GM21723 (cell line): ENCODE measurements around the gene HMG20A.
A peak's percentile ranks its signal among the peaks of the same experiment; 100 is the strongest.
"Not testable (repeated sequence)": the region's sequence is repeated elsewhere in the genome, so short reads cannot be mapped to it uniquely, and the experiment has no call there.

Experiments used
- ATAC-seq: cut with Tn5 transposase; IDR thresholded peaks from one replicate; pipeline ENCODE4 v1.9.1; 2021; ENCODE audit warnings: mild to moderate bottlenecking, moderate library complexity; ENCODE audit not compliant: unreplicated experiment

Gene HMG20A

DNA sequence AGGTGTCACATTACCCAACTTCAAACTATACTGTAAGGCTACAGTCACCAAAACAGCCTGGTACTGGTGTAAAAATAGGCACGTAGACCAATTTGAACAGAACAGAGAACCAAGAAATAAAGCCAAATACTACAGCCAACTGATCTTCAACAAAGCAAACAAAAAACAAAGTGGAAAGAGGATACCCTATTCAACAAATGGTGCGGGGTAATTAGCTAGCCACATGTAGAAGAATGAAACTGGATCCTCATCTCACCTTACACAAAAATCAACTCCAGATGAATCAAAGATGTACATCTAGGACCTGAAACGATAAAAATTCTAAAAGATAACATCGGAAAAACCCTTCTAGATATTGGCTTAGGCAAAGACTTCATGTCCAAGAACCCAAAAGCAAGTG, 13.8 kb upstream of the HMG20A start:
- ATAC-seq = no peak

DNA sequence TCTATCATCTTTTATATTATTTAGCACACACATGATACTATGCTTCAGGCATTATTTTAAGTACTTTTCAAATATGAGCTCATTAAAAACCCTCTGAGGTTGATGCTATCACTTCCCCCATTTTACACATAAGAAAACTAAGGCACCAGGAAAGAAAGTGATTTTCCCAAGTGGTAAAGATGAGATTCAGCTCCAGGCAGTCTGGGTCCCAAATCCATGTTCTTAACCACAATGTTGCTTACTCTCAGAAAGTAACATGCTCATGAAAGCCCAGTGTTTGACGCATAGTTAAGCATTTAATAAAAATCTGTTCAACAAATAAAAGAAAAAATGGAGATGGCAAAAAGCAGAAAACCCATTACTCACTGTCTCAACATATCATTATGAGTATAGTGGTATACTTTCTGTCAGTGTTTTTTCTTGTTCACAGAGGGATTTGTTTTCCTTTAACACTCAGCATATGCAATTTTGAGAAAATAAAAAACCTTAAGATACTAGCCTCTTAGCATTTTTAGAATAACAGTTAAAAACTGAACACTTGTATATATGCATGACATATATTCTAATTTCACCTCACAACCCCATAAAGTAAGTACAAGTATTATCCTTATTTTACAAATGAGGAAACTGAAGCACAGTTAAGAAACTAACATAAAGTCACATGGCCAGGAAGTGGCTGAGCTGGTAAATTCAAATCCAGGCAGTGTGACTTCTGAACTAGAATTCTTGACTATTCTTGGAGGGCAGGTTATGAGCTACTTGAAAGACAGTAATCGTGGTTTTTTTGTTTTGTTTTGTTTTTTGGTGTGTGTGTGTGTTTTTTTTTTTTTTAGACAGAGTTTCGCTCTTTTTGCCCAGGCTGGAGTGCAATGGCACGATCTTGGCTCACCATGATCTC, 11.2 kb upstream of the HMG20A start:
- ATAC-seq = peak; percentile 80

- not testable (repeated sequence) for ATAC-seq
Observed at GRCh38 chr15:77410157-77410500, 10.6 kb upstream of the HMG20A start.

DNA sequence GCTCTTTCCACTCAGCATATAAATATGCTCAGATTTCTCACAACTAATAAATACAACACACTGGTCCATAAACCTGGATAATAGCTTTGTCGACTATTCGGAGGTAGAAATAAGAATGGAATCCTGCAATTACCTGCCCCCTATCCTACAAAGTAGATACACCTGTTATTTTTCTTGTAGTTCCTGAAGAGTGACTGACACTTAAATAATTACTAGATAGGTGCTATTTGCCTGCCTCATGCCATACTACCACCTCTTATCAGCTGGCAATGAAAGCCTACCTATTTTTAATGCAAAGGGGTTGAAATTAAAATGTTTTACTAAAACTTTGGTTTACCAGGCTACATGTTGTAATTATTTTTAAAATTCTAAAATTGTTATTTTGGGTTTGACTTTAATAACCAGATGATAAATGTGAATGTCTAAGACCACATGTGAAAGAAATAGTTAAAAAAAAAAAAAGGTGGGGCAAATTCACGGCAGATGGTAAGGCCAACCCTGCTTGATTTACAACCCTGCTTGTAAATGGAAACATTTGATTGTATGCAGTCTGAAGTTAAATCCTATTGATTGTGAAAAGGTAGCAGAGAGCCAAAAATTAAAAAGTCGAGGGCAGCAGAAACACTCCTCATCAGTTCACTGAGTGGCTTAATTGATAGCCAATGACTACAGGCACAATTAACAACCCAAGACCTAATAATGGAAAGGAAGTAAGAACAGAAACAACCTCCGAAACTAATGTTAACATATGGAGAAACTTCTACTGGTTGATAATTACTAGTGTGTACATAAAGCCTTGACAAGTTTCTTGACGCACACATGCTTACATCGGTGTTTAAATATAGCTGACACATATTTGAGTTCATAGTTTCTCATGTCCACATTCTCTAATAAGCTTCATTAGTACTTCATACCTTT, 9.7 kb upstream of the HMG20A start:
- no peak for ATAC-seq

- no peak for ATAC-seq
Observed at GRCh38 chr15:77411619-77411976, 9.1 kb upstream of the HMG20A start.

DNA sequence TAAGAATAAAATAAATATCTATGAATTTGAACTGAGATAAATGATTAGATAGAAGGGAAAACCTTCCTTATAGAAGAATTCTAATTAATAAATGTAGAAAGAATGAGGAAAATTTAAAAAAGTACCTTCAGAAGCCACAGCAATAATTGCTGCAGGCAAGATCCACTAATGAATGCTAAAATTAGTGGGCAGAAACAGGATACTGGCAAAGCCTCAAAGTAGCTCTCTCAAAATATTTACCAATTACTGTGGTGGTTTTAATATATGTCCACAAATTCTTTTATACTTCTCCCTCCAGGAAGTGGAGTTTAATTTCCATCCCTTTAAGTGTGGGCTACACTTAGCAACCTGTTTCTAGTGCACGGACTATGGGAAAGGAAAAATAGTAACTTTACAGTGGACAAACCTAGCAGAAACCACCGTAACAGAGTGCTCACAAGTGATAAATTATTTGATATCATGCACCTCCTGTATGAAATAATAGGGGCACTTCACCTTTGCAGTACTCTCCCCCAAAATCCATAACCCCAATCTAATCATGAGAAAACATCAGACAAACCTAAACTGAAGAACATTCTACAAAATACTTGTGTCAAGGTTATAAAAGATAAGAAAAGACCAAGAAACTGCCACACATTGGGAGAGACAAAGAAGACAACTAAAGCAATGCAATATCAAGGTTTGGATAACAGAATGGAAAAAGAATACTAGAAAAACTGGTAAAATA, 7.6 kb upstream of the HMG20A start:
- no peak for ATAC-seq

DNA sequence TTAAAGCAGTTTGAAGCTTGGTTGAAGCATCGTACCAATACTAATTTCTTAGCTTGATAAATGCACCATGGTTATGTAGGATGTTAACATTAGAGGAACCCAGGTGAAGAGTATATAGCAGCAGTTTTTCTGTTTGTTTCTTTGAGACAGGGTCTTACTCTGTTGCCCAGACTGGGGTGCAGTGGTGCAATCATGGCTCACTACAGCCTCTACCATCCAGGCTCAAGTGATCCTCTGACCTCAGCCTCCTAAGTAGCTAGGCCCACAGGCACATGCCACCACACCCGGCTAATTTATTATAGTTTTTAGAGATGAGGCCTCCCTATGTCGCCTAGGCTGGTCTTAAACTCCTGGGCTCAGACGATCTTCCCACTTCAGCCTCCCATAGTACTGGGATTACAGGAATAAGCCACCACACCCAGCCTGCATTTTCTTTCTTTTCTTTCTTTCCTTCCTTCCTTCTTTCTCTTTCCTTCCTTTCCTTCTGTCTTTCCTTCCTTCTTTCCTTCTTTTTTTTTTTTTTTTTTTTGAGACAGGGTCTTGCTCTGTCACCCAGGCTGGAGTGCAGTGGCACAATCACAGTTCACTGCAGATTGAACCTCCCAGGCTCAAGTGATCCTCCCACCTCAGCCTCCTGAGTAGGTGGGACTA, 6.9 kb upstream of the HMG20A start:
- ATAC-seq = no peak

- ATAC-seq = no peak
Observed at GRCh38 chr15:77414789-77415442, 5.8 kb upstream of the HMG20A start.

GRCh38 chr15:77415450-77416147, 5.1 kb upstream of the HMG20A start:
- ATAC-seq = no peak

DNA sequence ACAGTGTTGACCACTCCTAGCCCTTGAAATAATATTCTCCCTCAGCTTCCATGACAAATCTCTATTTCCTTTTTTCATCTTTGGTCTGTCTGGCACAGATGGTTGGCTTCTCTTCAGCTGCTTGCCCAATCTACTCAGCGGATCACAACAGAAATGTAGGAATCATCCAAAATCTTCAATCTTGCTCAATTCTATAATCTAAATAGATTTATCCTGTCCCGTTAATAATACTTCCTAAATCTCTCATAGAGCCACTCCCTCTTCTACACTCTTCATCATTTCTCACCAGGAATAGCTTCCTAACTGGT, 4.6 kb upstream of the HMG20A start:
- no peak for ATAC-seq

DNA sequence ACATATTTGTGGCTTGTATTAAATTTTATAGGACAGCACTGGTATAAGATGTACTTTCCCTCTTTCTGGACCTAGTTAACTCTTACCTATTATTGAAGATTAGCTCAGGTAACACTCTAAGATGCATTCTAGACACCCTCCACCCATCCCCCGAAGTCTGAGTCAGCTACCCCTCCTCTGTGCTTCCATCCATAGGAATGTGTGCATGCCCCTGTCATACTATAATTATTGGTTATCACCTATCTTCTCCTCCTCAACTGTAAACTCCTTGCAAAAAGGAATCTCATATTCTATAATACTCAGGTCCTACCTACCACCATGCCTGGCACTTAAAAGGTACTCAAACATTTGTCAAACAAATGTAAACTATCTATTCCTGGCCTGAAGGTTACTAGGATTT, 3.7 kb upstream of the HMG20A start:
- no peak for ATAC-seq

GRCh38 chr15:77417602-77418001, 3.1 kb upstream of the HMG20A start:
- no peak for ATAC-seq

GRCh38 chr15:77418391-77418965, 2.2 kb upstream of the HMG20A start:
- ATAC-seq = no peak

- no peak for ATAC-seq
Observed at GRCh38 chr15:77418966-77419835, 1.5 kb upstream of the HMG20A start.

GRCh38 chr15:77419836-77420609, 665 bp upstream of the HMG20A start, which contains the start of gene PEAK1:
PEAK1 (minus strand) TSS chr15:77420104; CDS start chr15:77181926, 238,178 bp downstream.
- peak; percentile 85 for ATAC-seq

DNA sequence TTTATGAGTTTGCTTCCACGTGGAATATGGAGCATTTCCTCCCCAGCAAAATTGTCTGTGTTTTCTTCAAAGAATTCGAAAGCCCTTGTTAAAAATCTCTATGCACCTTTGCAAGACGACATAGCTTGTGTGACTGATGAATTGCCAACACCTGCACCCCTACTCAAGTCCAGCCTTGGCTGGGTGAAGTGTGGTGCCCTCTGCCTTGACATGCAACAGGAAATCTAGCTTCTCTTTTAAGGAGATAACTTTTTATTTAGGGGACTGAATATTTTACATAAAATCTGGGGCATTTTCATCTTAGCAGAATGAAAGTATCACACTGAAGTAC, 647 bp downstream of the HMG20A start:
- ATAC-seq = no peak

- ATAC-seq = no peak
Observed at GRCh38 chr15:77425104-77425503, 4.4 kb downstream of the HMG20A start.

GRCh38 chr15:77426377-77426776, 5.7 kb downstream of the HMG20A start:
- no peak for ATAC-seq
